ENCODE measurements around the gene CIAO2B. TPM values are rescaled to one million over a fixed set of nuclear protein-coding genes. Genes with fewer than 3 reads are reported as not detected.

Gene CIAO2B
- polyA plus RNA-seq, 1 experiment, result 171 TPM

- ChIA-PET POLR2A (no interaction called here), CTCF (interaction anchor here (0.7 to 4.5 kb wide), 4 partner anchors 10 to 34 kb away, joined by 3 to 30 read pairs (median 16); no protein-coding TSS in a partner anchor)
- no peak for TF ChIP-seq CTCF (IDR thresholded peaks at IDR 0.05; ENCODE audit: insufficient read depth, low read depth, low read length)
- DNase-seq (ENCODE audit: low read depth), result no peak
- peaks cover 20% of the 10 kb centered on the region for H3K27me3 ChIP-seq (ENCODE audit: control insufficient read depth, insufficient read depth, low read length)
- no peak overlapping the region for H3K4me3 ChIP-seq (ENCODE audit: low read depth, low read length)
- no peaks in the 10 kb centered on the region for H3K36me3 ChIP-seq (ENCODE audit: control insufficient read depth, insufficient read depth, low read length)
Measured at GRCh38 chr16:66919569-66920298, 14.5 kb downstream of the CIAO2B start.

GRCh38 chr16:66918803-66919568 lies 15.2 kb downstream of the CIAO2B start, which contains the start of gene CDH16:
Gene CDH16, minus strand, starts transcription at chr16:66918885. Its CDS starts 820 bp downstream, at chr16:66918065.
- DNase-seq (ENCODE audit: low read depth), result no peak
- CTCF ChIA-PET, result interaction anchor here (0.7 to 4.5 kb wide), 6 partner anchors 9 to 35 kb away, joined by 3 to 30 read pairs (median 8); no protein-coding TSS in a partner anchor
- Histone ChIP-seq H3K36me3 (ENCODE audit: control insufficient read depth, insufficient read depth, low read length) (no peaks in the 10 kb centered on the region), H3K4me3 (ENCODE audit: low read depth, low read length) (no peak within 1 kb of the TSS), H3K27me3 (ENCODE audit: control insufficient read depth, insufficient read depth, low read length) (peaks cover 19% of the 10 kb centered on the region)
- POLR2A ChIA-PET, result no interaction called here
- no peak for TF ChIP-seq CTCF (IDR thresholded peaks at IDR 0.05; ENCODE audit: insufficient read depth, low read depth, low read length)

GRCh38 chr16:66918355-66918754 lies 15.8 kb downstream of the CIAO2B start:
- DNase-seq (ENCODE audit: low read depth), result no peak
- POLR2A ChIA-PET, result no interaction called here
- H3K36me3 ChIP-seq (ENCODE audit: control insufficient read depth, insufficient read depth, low read length), result no peaks in the 10 kb centered on the region
- TF ChIP-seq CTCF (IDR thresholded peaks at IDR 0.05; ENCODE audit: insufficient read depth, low read depth, low read length), result no peak
- CTCF ChIA-PET, result interaction anchor here (0.7 to 4.5 kb wide), 4 partner anchors 9 to 32 kb away, joined by 3 to 30 read pairs (median 12); no protein-coding TSS in a partner anchor
- H3K4me3 ChIP-seq (ENCODE audit: low read depth, low read length), result no peak overlapping the region
- peaks cover 19% of the 10 kb centered on the region for H3K27me3 ChIP-seq (ENCODE audit: control insufficient read depth, insufficient read depth, low read length)

GRCh38 chr16:66917741-66918140 lies 16.5 kb downstream of the CIAO2B start:
- ChIA-PET POLR2A (no interaction called here), CTCF (interaction anchor here (0.7 to 4.5 kb wide), 3 partner anchors 8 to 22 kb away, joined by 3 to 30 read pairs (median 20); no protein-coding TSS in a partner anchor)
- no peaks in the 10 kb centered on the region for H3K36me3 ChIP-seq (ENCODE audit: control insufficient read depth, insufficient read depth, low read length)
- H3K4me3 ChIP-seq (ENCODE audit: low read depth, low read length), result no peak overlapping the region
- peaks cover 19% of the 10 kb centered on the region for H3K27me3 ChIP-seq (ENCODE audit: control insufficient read depth, insufficient read depth, low read length)
- TF ChIP-seq CTCF (IDR thresholded peaks at IDR 0.05; ENCODE audit: insufficient read depth, low read depth, low read length), result no peak
- no peak for DNase-seq (ENCODE audit: low read depth)

GRCh38 chr16:66916518-66916917 lies 17.7 kb downstream of the CIAO2B start:
- peaks cover 19% of the 10 kb centered on the region for H3K27me3 ChIP-seq (ENCODE audit: control insufficient read depth, insufficient read depth, low read length)
- CTCF ChIA-PET, result interaction anchor here (0.8 to 1.1 kb wide), 3 partner anchors 12 to 21 kb away, joined by 3 to 4 read pairs (median 3); no protein-coding TSS in a partner anchor
- TF ChIP-seq CTCF (IDR thresholded peaks at IDR 0.05; ENCODE audit: insufficient read depth, low read depth, low read length), result no peak
- no peak overlapping the region for H3K4me3 ChIP-seq (ENCODE audit: low read depth, low read length)
- POLR2A ChIA-PET, result no interaction called here
- no peaks in the 10 kb centered on the region for H3K36me3 ChIP-seq (ENCODE audit: control insufficient read depth, insufficient read depth, low read length)
- no peak for DNase-seq (ENCODE audit: low read depth)
